LNCaP clone FGC (cell line): Measurements from ENCODE around the gene RSF1.

Experiments used
- DNase-seq: peaks from one replicate; pipeline ENCODE4 v3.0.0-alpha.2; 2011; ENCODE audit warnings: low read depth
- H3K4me3 ChIP-seq: 2 replicates; pipeline ENCODE4 v1.5.1; 2011; ENCODE audit warnings: mild to moderate bottlenecking, low read depth, low read length, control low read depth
- CTCF ChIP-seq: IDR thresholded peaks from 2 replicates; pipeline ENCODE4 v1.5.1; 2012; ENCODE audit warnings: mild to moderate bottlenecking; ENCODE audit not compliant: control insufficient read depth, insufficient read depth; ENCODE audit errors: extremely low read depth

The RSF1 gene

GRCh38 chr11:77750394-77751156 is 69.9 kb downstream of the RSF1 start:
- TF ChIP-seq CTCF = no peak
- no peak for DNase-seq
- no peak overlapping the region for H3K4me3 ChIP-seq

- no peak overlapping the region for H3K4me3 ChIP-seq
- TF ChIP-seq CTCF = no peak
Observed at GRCh38 chr11:77749232-77749631, 71.3 kb downstream of the RSF1 start.

GRCh38 chr11:77748266-77748665 is 72.3 kb downstream of the RSF1 start:
- no peak for DNase-seq
- no peak overlapping the region for H3K4me3 ChIP-seq
- TF ChIP-seq CTCF = no peak

More at GRCh38 chr11:77749232-77749631, 71.3 kb downstream of the RSF1 start:
- DNase-seq = no peak

- no peak for DNase-seq
- no peak overlapping the region for H3K4me3 ChIP-seq
- TF ChIP-seq CTCF = no peak
Observed at GRCh38 chr11:77747381-77747969, 73.0 kb downstream of the RSF1 start.

GRCh38 chr11:77736473-77736872 is 84.0 kb downstream of the RSF1 start:
- DNase-seq = no peak
- no peak for TF ChIP-seq CTCF
- H3K4me3 ChIP-seq = no peak overlapping the region

- no peak for DNase-seq
- H3K4me3 ChIP-seq = no peak overlapping the region
- TF ChIP-seq CTCF = no peak
Observed at GRCh38 chr11:77734890-77735289, 85.6 kb downstream of the RSF1 start.

- no peak for TF ChIP-seq CTCF
- no peak for DNase-seq
- no peak overlapping the region for H3K4me3 ChIP-seq
Observed at GRCh38 chr11:77732143-77732542, 88.4 kb downstream of the RSF1 start.
